HG03135 (cell line): ENCODE measurements around the gene ARHGAP32.

Experiments used
- ATAC-seq: cut with Tn5 transposase; IDR thresholded peaks from one replicate; pipeline ENCODE4 v1.9.1; 2021; ENCODE audit warnings: mild to moderate bottlenecking, moderate library complexity; ENCODE audit not compliant: unreplicated experiment

Gene ARHGAP32

GRCh38 chr11:129117595-129118350 lies 74.4 kb downstream of the ARHGAP32 start:
- no peak for ATAC-seq

- ATAC-seq, result no peak
Observed at GRCh38 chr11:129115652-129116586, 76.2 kb downstream of the ARHGAP32 start.

- no peak for ATAC-seq
Observed at GRCh38 chr11:129109701-129110100, 82.4 kb downstream of the ARHGAP32 start.

GRCh38 chr11:129106788-129107187 lies 85.3 kb downstream of the ARHGAP32 start:
- no peak for ATAC-seq

GRCh38 chr11:129102756-129103155 lies 89.4 kb downstream of the ARHGAP32 start:
- no peak for ATAC-seq

- ATAC-seq, result no peak
Observed at GRCh38 chr11:129102225-129102624, 89.9 kb downstream of the ARHGAP32 start.

- ATAC-seq, result no peak
Observed at GRCh38 chr11:129093283-129093682, 98.8 kb downstream of the ARHGAP32 start.

- ATAC-seq, result no peak
Observed at GRCh38 chr11:129090056-129090455, 102.1 kb downstream of the ARHGAP32 start.

GRCh38 chr11:129089279-129089678 lies 102.8 kb downstream of the ARHGAP32 start:
- ATAC-seq, result no peak

GRCh38 chr11:129086976-129087375 lies 105.1 kb downstream of the ARHGAP32 start:
- ATAC-seq, result no peak

- no peak for ATAC-seq
Observed at GRCh38 chr11:129077191-129077590, 114.9 kb downstream of the ARHGAP32 start.

GRCh38 chr11:129075757-129076156 lies 116.4 kb downstream of the ARHGAP32 start:
- no peak for ATAC-seq

GRCh38 chr11:129067454-129067853 lies 124.7 kb downstream of the ARHGAP32 start:
- ATAC-seq, result no peak

- no peak for ATAC-seq
Observed at GRCh38 chr11:129066229-129066628, 125.9 kb downstream of the ARHGAP32 start.

- no peak for ATAC-seq
Observed at GRCh38 chr11:129063118-129063517, 129.0 kb downstream of the ARHGAP32 start.

- no peak for ATAC-seq
Observed at GRCh38 chr11:129061492-129062230, 130.5 kb downstream of the ARHGAP32 start.

GRCh38 chr11:129056916-129057315 lies 135.2 kb downstream of the ARHGAP32 start:
- ATAC-seq, result no peak

GRCh38 chr11:129055196-129055595 lies 136.9 kb downstream of the ARHGAP32 start:
- no peak for ATAC-seq

GRCh38 chr11:129048911-129049310 lies 143.2 kb downstream of the ARHGAP32 start:
- ATAC-seq, result no peak

GRCh38 chr11:129045150-129045549 lies 147.0 kb downstream of the ARHGAP32 start:
- no peak for ATAC-seq

- no peak for ATAC-seq
Observed at GRCh38 chr11:129042503-129042902, 149.6 kb downstream of the ARHGAP32 start.
